GM18870 (cell line): Measurements from ENCODE around the gene ATF1.
"Not testable (repeated sequence)": the region's sequence is repeated elsewhere in the genome, so short reads cannot be mapped to it uniquely, and the experiment has no call there.

Source experiments
- ATAC-seq: cut with Tn5 transposase; IDR thresholded peaks from one replicate; pipeline ENCODE4 v1.9.1; 2021; ENCODE audit warnings: moderate library complexity; ENCODE audit not compliant: unreplicated experiment

ATF1 gene

DNA sequence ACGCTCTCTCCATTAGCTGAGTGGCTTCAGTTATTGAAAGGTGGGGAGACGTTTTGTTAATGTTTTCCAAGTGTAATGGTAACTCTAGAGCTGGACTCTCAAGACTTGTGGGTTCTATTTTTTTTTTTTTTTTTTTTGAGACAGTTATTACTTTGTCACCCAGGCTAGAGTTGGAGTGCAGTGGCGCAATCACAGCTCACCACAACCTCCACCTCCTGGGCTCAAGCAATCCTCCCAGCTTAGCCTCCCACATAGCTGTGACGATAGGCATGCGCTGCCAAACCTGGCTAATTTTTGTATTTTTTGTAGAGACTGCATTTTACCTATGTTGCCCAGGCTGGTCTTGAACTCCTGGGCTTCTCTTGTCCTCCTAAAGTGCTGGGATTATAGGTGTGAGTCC lies 26.2 kb downstream of the ATF1 start:
- ATAC-seq, result no peak

DNA sequence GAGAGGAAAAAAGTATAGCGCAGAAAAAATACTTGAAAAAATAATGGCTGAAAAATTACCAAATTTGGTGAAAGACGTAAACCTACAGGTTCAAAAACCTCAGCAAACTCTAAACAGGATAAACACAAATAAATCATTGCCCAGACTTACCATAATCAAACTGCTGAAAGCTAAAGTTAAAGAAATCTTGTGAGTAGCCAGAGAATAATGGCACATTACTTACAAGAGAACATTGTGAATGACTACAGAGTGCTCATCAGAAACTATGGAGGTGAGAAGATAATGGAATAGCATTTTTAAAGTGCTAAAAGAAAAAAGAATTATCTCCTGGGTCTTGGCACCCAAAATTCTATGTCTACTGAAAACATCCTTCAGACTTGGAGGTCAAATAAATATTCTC lies 36.0 kb downstream of the ATF1 start:
- ATAC-seq, result no peak

GRCh38 chr12:50803230-50803875 lies 39.5 kb downstream of the ATF1 start:
- ATAC-seq, result no peak

GRCh38 chr12:50806176-50806575 lies 42.3 kb downstream of the ATF1 start:
- ATAC-seq, result no peak

- not testable (repeated sequence) for ATAC-seq
These were observed 45.2 kb downstream of the ATF1 start for GRCh38 chr12:50809131-50809530.

- ATAC-seq, result not testable (repeated sequence)
These were observed 51.0 kb downstream of the ATF1 start for GRCh38 chr12:50814921-50815320.

- ATAC-seq, result no peak
These were observed 56.3 kb downstream of the ATF1 start for GRCh38 chr12:50820177-50820576.

- ATAC-seq, result no peak
These were observed 58.2 kb downstream of the ATF1 start for GRCh38 chr12:50822082-50822481.

- not testable (repeated sequence) for ATAC-seq
These were observed 59.8 kb downstream of the ATF1 start for GRCh38 chr12:50823724-50824123.

- no peak for ATAC-seq
These were observed 61.0 kb downstream of the ATF1 start for GRCh38 chr12:50824914-50825313.

DNA sequence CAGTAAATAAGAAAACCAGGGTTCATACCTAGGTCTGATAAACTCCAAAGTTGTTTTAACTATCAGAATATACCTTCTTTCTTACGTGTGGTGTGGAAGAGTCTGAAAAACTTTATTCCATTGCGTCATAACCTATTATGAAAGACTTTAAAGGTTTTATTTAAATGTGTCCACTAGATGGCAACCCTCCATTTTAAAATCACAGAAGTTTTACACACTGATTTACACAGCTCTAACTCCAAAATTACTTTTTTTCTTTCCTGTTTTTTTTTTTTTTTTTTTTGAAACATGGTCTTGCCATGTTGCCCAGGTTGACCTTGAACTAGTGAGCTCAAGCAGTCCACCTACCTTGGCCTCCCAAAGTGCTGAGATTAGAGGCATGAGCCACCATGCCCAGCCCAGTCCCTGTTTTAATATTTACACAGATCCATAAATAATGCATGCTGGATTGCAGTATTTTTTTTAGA lies 61.5 kb downstream of the ATF1 start:
- no peak for ATAC-seq

- ATAC-seq, result no peak
These were observed 64.2 kb downstream of the ATF1 start for GRCh38 chr12:50828121-50828520.

DNA sequence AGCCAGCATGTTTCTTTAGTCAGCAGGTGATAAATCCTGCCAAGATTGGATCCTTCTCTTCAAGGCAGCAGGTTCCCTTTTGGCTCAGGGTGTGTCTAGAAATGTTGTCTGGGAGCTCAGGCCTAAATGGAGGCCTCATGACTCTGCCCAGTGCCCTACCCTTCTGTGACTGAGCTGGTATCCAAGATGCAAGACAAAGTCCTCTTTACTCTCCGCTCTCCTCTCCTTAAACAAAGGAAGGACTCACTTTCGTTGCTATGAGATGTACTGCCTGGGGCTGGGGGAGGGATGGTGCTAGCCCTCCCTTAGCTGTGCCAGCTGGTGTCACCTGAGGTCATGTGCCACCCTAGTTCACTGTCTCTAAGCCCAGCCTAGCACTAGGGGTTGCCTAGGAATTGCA lies 65.0 kb downstream of the ATF1 start:
- ATAC-seq, result no peak

GRCh38 chr12:50833801-50834200 lies 69.9 kb downstream of the ATF1 start:
- not testable (repeated sequence) for ATAC-seq

DNA sequence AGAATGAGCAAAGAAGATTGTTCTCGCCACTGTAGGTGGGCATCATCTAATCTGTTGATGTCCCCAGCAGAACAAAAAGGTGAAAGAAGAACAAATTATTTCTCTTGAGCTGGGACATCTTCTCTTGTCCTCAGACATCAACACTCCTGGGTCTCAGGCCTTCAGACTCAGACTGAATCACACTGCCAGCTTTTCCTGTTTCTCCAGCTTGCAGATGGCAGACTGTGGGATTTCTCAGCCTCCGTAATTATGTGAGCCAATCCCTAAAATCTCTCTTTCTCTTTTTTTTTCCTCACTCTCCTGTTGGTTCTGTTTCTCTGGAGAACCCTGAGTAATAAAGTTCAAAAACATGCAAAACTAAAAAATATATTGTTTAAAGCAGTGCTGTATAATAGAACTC lies 75.1 kb downstream of the ATF1 start:
- no peak for ATAC-seq

DNA sequence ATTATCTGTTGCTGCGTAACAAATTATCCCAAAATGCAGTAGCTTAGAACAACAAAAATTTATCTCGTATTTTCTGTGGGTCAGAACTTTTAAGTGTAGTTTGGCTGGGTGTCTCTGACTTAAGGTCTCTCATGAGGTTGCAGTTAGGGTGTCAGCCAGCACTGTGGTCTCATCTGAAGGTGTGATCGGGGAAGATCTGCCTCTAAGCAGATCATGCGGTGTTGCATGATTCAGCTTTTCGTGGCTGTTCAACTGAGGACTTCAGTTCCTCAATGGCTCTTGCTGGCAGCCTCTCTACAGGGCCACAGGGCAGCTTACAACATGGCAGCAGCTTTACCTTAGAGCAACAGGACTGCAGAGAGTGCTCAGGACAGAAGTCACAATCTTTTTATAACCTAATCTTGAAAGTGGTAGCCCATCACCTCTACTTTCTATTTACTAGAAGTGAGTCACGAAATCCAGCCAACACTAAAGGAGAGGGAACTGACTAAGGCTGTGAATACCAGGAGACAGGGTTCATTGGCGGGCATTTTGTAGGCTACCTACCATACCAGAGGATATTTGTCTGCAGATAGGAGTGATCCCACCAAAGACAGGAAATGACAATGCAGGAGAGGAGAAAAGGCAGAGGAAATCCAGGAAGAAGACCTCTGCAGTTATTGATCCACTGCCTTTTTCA lies 77.0 kb downstream of the ATF1 start:
- ATAC-seq, result no peak

DNA sequence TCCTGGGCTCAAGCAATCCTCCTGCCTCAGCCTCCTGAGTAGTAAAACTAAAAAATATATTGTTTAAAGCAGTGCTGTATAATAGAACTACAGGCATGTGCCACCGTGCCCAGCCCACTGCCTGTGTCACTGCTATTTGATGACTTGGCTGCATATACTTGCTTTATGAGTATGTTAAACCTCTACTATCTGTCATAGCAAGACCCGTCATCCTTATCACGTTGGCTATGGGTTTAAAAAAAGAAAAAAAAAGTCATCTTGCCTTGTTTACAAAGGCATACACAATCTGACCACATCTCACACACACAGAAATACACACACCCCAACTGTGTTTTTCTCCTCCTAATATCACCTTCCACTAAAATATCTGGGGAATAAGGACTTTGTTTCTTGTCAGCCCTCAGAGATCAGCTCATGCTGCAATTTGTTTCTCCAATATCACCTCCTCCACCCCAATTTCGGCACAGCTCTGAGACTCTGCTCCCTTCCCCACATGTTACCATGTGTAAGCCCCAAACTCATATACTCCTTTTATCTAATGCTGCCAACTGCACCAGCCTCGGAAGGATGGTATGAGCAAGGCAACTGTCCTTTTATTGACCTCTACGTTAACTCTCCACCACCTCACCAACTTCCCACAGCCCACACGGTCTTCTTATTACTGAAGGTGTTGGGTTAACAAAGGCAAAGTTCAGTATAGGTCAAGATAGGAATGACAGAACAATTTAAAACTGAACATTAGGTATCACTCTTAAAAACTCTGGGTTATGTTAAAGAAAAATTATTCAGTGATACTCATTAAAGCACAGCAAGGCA lies 78.0 kb downstream of the ATF1 start:
- ATAC-seq, result no peak

GRCh38 chr12:50842637-50843493 lies 79.0 kb downstream of the ATF1 start, which contains the start of gene TMPRSS12:
Gene TMPRSS12 (plus strand): TSS chr12:50842926. CDS start chr12:50842965, 39 bp downstream.
- ATAC-seq, result no peak

GRCh38 chr12:50845021-50845647 lies 81.2 kb downstream of the ATF1 start:
- ATAC-seq, result no peak

GRCh38 chr12:50848963-50849362 lies 85.1 kb downstream of the ATF1 start:
- no peak for ATAC-seq
